GM21737 (cell line): ENCODE results near the gene NCOA1.

ENCODE experiments used
- ATAC-seq: cut with Tn5 transposase; IDR thresholded peaks from one replicate; pipeline ENCODE4 v1.9.1; 2021; ENCODE audit warnings: mild to moderate bottlenecking, moderate library complexity; ENCODE audit not compliant: unreplicated experiment

The NCOA1 gene

GRCh38 chr2:24816404-24816803 lies 325.4 kb downstream of the NCOA1 start:
- ATAC-seq = no peak

GRCh38 chr2:24816884-24817283 lies 325.8 kb downstream of the NCOA1 start:
- no peak for ATAC-seq

- ATAC-seq = no peak
Observed at GRCh38 chr2:24818721-24819167, 327.7 kb downstream of the NCOA1 start.

DNA sequence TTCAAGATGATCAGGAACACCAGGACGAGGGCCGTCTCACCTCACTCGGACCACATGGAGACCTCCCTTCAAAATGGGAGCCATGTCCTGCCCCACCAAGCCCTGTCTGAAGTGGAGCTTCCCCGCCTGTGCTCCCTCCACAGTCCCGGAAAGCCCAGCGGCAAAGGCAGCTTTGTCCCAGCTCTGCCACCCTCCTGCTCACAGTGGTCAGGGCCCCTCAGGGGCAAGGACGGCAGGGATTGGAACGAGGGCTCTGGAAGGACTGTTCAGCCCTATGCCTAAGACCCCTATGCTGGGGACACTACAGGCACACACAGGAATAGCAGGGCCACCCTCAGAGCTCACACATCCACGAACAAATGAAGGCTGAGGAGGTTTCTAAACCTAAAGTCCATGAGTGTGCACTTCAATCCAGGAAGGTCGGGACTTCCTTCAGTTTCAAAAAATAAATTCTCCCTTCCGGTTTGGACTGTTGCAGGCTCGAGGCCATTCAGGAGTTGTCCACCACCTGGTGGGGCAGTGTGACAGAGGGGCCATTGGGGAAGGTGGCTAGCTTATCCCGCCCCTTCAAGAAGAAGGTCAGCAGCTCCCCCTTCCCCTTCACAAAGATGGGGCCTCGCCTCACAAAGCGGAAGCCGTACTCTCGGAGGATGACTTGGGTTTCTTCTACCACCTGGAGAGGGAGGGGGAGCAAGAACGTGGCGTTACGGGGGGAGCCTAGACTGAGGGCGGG lies 328.6 kb downstream of the NCOA1 start:
- no peak for ATAC-seq

GRCh38 chr2:24820175-24820513 lies 329.1 kb downstream of the NCOA1 start:
- no peak for ATAC-seq
